WTC11 (cell line): Measurements from ENCODE around the gene CCDC136. TPM values are rescaled to one million over a fixed set of nuclear protein-coding genes. Genes with fewer than 3 reads are reported as not detected.

Source experiments
- ATAC-seq: fragments of 200-7000 bp; cut with Tn5 transposase; 2 replicates; pipeline ENCODE4 v1.10.0; 2021; ENCODE audit warnings: mild to moderate bottlenecking, moderate library complexity
- CTCF ChIA-PET: fragments of 300-600 bp; sonication (Branson Sonifier 250); formaldehyde crosslinking; loops from one replicate; lab custom pipeline; 2021; ENCODE audit warnings: antibody characterized with exemption; lab: Charles Lee
- POLR2A ChIA-PET: fragments of 350-600 bp; sonication (Branson Sonifier 250); formaldehyde crosslinking; loops from one replicate; lab custom pipeline; 2021; ENCODE audit warnings: antibody characterized with exemption; lab: Charles Lee
- DNase-seq: peaks from one replicate; pipeline ENCODE4 v3.0.0; 2021; ENCODE audit warnings: low spot score
- H3K27ac Mint-ChIP-seq: 2 replicates; pipeline ENCODE4 v1.8.0; 2021; ENCODE audit warnings: mixed read lengths
- H3K27me3 Mint-ChIP-seq: 2 replicates; pipeline ENCODE4 v1.8.0; 2021; ENCODE audit warnings: low read depth, mild to moderate bottlenecking, moderate library complexity, mixed read lengths
- H3K36me3 Mint-ChIP-seq: 2 replicates; pipeline ENCODE4 v1.8.0; 2021; ENCODE audit warnings: mixed read lengths
- H3K4me1 Mint-ChIP-seq: 2 replicates; pipeline ENCODE4 v1.8.0; 2022; ENCODE audit warnings: mixed read lengths
- H3K4me3 Mint-ChIP-seq: 2 replicates; pipeline ENCODE4 v1.8.0; 2021; ENCODE audit warnings: mild to moderate bottlenecking, moderate library complexity, mixed read lengths
- H3K9me3 Mint-ChIP-seq: 2 replicates; pipeline ENCODE4 v1.8.0; 2021; ENCODE audit warnings: mixed read lengths
- ATF6 ChIP-seq: sonication (generic); formaldehyde crosslinking; IDR thresholded peaks from 2 replicates; pipeline ENCODE4 v1.8.1; 2023; ENCODE audit warnings: mild to moderate bottlenecking, missing genetic modification reagents
- EMX1 ChIP-seq: fragments of 250-450 bp; sonication (Bioruptor Pico); IDR thresholded peaks from 2 replicates; pipeline ENCODE4 v1.8.0; 2021; ENCODE audit warnings: mild to moderate bottlenecking
- ESRRA ChIP-seq: sonication (generic); formaldehyde crosslinking; IDR thresholded peaks from 2 replicates; pipeline ENCODE4 v1.8.1; 2022; ENCODE audit warnings: mild to moderate bottlenecking, missing genetic modification reagents, borderline replicate concordance
- HMGXB4 ChIP-seq: sonication (generic); formaldehyde crosslinking; IDR thresholded peaks from 2 replicates; pipeline ENCODE4 v1.8.1; 2023; ENCODE audit warnings: mild to moderate bottlenecking, moderate library complexity, missing genetic modification reagents
- KAT7 ChIP-seq: sonication (generic); formaldehyde crosslinking; IDR thresholded peaks from 2 replicates; pipeline ENCODE4 v1.8.1; 2023; ENCODE audit warnings: missing genetic modification reagents, mild to moderate bottlenecking, borderline replicate concordance
- MYBL2 ChIP-seq: sonication (generic); formaldehyde crosslinking; IDR thresholded peaks from 2 replicates; pipeline ENCODE4 v1.8.1; 2023; ENCODE audit warnings: mild to moderate bottlenecking, moderate library complexity, missing genetic modification reagents
- NFYB ChIP-seq: sonication (generic); formaldehyde crosslinking; conservative IDR thresholded peaks from 2 replicates; pipeline ENCODE4 v1.8.0; 2022; ENCODE audit warnings: low read depth, missing genetic modification reagents
- NR1H2 ChIP-seq: sonication (generic); formaldehyde crosslinking; IDR thresholded peaks from 2 replicates; pipeline ENCODE4 v1.9.0; 2021; ENCODE audit warnings: mild to moderate bottlenecking, moderate library complexity, missing genetic modification reagents
- SMAD4 ChIP-seq: sonication (generic); formaldehyde crosslinking; IDR thresholded peaks from 2 replicates; pipeline ENCODE4 v1.8.0; 2022; ENCODE audit warnings: mild to moderate bottlenecking, missing genetic modification reagents
- SOX15 ChIP-seq: fragments of 250-450 bp; sonication (Bioruptor Pico); IDR thresholded peaks from 2 replicates; pipeline ENCODE4 v1.9.0; 2021; ENCODE audit warnings: mild to moderate bottlenecking
- TEAD1 ChIP-seq: sonication (generic); formaldehyde crosslinking; IDR thresholded peaks from 2 replicates; pipeline ENCODE4 v1.8.0; 2022; ENCODE audit warnings: mild to moderate bottlenecking, missing genetic modification reagents
- USF1 ChIP-seq: sonication (generic); formaldehyde crosslinking; IDR thresholded peaks from 2 replicates; pipeline ENCODE4 v1.8.0; 2022; ENCODE audit warnings: mild to moderate bottlenecking, missing genetic modification reagents
- ZNF121 ChIP-seq: sonication (generic); formaldehyde crosslinking; IDR thresholded peaks from 2 replicates; pipeline ENCODE4 v1.8.0; 2023; ENCODE audit warnings: missing genetic modification reagents
- ZNF138 ChIP-seq: sonication (generic); formaldehyde crosslinking; conservative IDR thresholded peaks from 2 replicates; pipeline ENCODE4 v1.8.1; 2022; ENCODE audit warnings: mild to moderate bottlenecking, moderate library complexity, missing genetic modification reagents
- ZNF423 ChIP-seq: fragments of 250-450 bp; sonication (Bioruptor Pico); IDR thresholded peaks from 2 replicates; pipeline ENCODE4 v2.1.2; 2022; ENCODE audit warnings: mild to moderate bottlenecking, moderate library complexity
- total RNA-seq: library from RNA; stranded (reverse); gene quantifications from 3 replicates; pipeline ENCODE4 v1.2.3, GENCODE V29; 2021
- TF ChIP-seq, protein P1 (sequence below): sonication (generic); formaldehyde crosslinking; IDR thresholded peaks from 2 replicates; pipeline ENCODE4 v1.8.0; 2023; ENCODE audit warnings: mild to moderate bottlenecking, missing genetic modification reagents

CCDC136 gene
- total RNA-seq, 1 experiment from 2014 or later, result 51.0 TPM

DNA sequence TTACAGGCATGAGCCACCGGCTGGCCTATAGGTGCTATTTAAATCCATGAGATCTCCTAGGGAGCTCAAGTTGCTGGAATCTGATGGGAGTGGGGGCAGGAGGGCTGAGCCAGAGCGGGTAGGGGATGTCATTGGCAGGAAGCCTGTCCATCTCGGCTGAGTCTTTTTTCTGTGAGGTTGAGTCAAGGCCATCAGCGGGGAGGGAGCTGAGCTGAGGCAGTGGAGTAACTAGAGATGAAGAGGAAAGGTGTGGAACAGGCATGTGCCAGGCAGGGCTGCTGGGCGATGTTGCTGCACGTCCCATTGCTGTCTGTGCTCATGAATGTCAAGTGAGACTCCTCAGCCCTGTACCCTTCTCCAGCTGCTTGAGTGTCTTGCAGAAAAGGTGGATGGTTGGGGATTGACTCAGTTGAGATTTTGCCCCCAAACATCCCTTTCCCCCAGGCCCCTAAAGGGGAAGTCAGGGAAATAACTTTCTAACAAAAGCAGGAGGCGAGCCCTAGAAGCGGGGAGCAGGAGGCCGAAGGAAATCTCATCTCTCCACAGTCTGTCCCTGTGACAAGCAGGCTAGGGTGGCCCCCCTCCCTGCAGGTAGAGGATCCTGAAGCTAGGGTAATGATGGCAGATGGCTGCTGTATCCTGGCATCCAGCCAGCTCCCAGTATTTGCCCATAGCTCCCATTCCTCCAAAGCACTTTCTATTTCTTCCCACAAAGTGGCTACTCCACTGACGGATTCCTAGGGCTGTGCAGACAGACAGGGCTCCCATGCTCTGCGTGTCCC lies 76.3 kb downstream of the CCDC136 start:
- Mint-ChIP-seq H3K4me3 (peak overlapping the region; percentile 66), H3K9me3 (no peaks in the 10 kb centered on the region), H3K27me3 (peaks cover 49% of the 10 kb centered on the region), H3K27ac (no peak overlapping the region), H3K36me3 (peaks cover 9% of the 10 kb centered on the region), H3K4me1 (peaks cover 24% of the 10 kb centered on the region)
- ChIA-PET POLR2A (interaction anchor here (0.9 to 1.0 kb wide), 3 partner anchors 16 to 37 kb away, joined by 3 to 4 read pairs (median 3); no protein-coding TSS in a partner anchor), CTCF (interaction anchor here (0.9 to 4.5 kb wide), 10 partner anchors 8 to 394 kb away, joined by 3 to 44 read pairs (median 7); no protein-coding TSS in a partner anchor)
- no peak for ATAC-seq
- no peak for DNase-seq
- TF ChIP-seq, protein P1, sequence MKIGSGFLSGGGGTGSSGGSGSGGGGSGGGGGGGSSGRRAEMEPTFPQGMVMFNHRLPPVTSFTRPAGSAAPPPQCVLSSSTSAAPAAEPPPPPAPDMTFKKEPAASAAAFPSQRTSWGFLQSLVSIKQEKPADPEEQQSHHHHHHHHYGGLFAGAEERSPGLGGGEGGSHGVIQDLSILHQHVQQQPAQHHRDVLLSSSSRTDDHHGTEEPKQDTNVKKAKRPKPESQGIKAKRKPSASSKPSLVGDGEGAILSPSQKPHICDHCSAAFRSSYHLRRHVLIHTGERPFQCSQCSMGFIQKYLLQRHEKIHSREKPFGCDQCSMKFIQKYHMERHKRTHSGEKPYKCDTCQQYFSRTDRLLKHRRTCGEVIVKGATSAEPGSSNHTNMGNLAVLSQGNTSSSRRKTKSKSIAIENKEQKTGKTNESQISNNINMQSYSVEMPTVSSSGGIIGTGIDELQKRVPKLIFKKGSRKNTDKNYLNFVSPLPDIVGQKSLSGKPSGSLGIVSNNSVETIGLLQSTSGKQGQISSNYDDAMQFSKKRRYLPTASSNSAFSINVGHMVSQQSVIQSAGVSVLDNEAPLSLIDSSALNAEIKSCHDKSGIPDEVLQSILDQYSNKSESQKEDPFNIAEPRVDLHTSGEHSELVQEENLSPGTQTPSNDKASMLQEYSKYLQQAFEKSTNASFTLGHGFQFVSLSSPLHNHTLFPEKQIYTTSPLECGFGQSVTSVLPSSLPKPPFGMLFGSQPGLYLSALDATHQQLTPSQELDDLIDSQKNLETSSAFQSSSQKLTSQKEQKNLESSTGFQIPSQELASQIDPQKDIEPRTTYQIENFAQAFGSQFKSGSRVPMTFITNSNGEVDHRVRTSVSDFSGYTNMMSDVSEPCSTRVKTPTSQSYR (CRISPR knock-in tag), result no peak
- TF ChIP-seq SMAD4, result no peak
- TF ChIP-seq ZNF423 (CRISPR knock-in tag), result 0 out of 2 replicates have a peak, but pooled peaks have one; percentile 29
- no peak for TF ChIP-seq ATF6 (CRISPR knock-in tag)
- no peak for TF ChIP-seq MYBL2 (CRISPR knock-in tag)
- no peak for TF ChIP-seq ZNF138
- peak; percentile 55 for TF ChIP-seq NFYB
- TF ChIP-seq ESRRA, result no peak
- no peak for TF ChIP-seq HMGXB4 (CRISPR knock-in tag)
- no peak for TF ChIP-seq TEAD1
- no peak for TF ChIP-seq KAT7 (CRISPR knock-in tag)

DNA sequence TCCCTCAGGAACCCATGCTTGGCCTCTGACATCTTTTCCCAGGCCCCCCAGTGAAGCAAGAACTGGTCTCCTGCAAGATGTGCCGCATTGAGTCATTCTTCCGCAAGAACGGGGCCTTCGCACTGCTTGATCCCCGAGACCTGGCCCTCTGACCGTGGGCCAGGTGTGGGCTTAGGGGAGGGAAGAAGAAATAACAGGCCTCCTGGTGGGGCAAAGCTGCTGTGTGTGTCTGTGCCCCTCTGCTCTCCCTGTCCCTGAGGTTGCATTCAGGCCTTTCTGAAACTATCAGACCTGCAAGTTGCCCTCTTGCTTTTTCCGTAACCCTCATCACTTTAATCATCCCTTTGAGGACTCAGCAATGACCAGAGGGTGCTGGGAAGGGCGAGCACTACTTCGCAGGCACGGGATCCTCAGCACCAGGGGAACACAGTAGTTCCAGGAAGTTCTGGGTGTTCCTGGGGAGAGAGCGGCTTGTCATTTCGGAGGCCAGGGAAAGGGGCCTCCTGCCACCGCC lies 76.9 kb downstream of the CCDC136 start:
- DNase-seq (no peak), ATAC-seq (no peak)
- peaks cover 49% of the 10 kb centered on the region for H3K27me3 Mint-ChIP-seq
- H3K36me3 Mint-ChIP-seq, result peaks cover 9% of the 10 kb centered on the region
- no peaks in the 10 kb centered on the region for H3K9me3 Mint-ChIP-seq
- H3K4me1 Mint-ChIP-seq, result peaks cover 23% of the 10 kb centered on the region
- ChIA-PET CTCF (interaction anchor here (1.3 to 4.5 kb wide), 7 partner anchors 8 to 78 kb away, joined by 4 to 44 read pairs (median 9); no protein-coding TSS in a partner anchor), POLR2A (interaction anchor here (0.7 to 0.9 kb wide), 2 partner anchors 37 to 42 kb away, joined by 3 read pairs; no protein-coding TSS in a partner anchor)
- TF ChIP-seq EMX1 (CRISPR knock-in tag) (no peak), USF1 (CRISPR knock-in tag) (no peak), SOX15 (CRISPR knock-in tag) (no peak), NR1H2 (CRISPR knock-in tag) (no peak), ZNF121 (CRISPR knock-in tag) (no peak)
- peak overlapping the region; percentile 66 for H3K4me3 Mint-ChIP-seq
- no peak overlapping the region for H3K27ac Mint-ChIP-seq
